Aorta (tissue), 5 donors: Measurements from ENCODE around the gene ADGRB2. TPM values are rescaled to one million over a fixed set of nuclear protein-coding genes. Genes with fewer than 3 reads are reported as not detected.
A peak's percentile ranks its signal among the peaks of the same experiment; 100 is the strongest.

ENCODE experiments used
- ATAC-seq: fragments of 200-7000 bp; cut with Tn5 transposase; one replicate; pipeline ENCODE4 v1.9.1; 2022; ENCODE audit warnings: moderate library complexity; ENCODE audit not compliant: low FRiP score
- DNase-seq, 2 donors: peaks; one replicate each; pipeline ENCODE4 v3.0.0-alpha.2; 2020
- H3K27ac ChIP-seq, 2 donors: one replicate each; pipeline ENCODE4 v1.5.1; 2013; ENCODE audit warnings: low read length in 2 of 2, mild to moderate bottlenecking in 2 of 2, moderate library complexity in 2 of 2, control low read depth in 1 of 2, inconsistent platforms in 1 of 2, low read depth in 1 of 2
- H3K27me3 ChIP-seq, 2 donors: one replicate each; pipeline ENCODE4 v1.6.1; 2013; ENCODE audit warnings: control low read depth in 1 of 2, low read length in 1 of 2, mild to moderate bottlenecking in 1 of 2, moderate library complexity in 1 of 2; ENCODE audit not compliant: insufficient read depth in 2 of 2, control insufficient read depth in 1 of 2
- H3K36me3 ChIP-seq, 2 donors: one replicate each; pipeline ENCODE4 v1.6.1; 2013; ENCODE audit warnings: control low read depth in 1 of 2, low read length in 1 of 2, mild to moderate bottlenecking in 1 of 2; ENCODE audit not compliant: insufficient read depth in 2 of 2, control insufficient read depth in 1 of 2
- H3K4me1 ChIP-seq, 2 donors: one replicate each; pipeline ENCODE4 v1.6.1; 2013; ENCODE audit warnings: low read length in 2 of 2, control low read depth in 1 of 2, mild to moderate bottlenecking in 1 of 2, moderate library complexity in 1 of 2; ENCODE audit not compliant: insufficient read depth in 2 of 2, control insufficient read depth in 1 of 2
- H3K4me3 ChIP-seq, 2 donors: one replicate each; pipeline ENCODE4 v1.5.1; 2013; ENCODE audit warnings: low read length in 2 of 2, control low read depth in 1 of 2, mild to moderate bottlenecking in 1 of 2
- H3K9me3 ChIP-seq: one replicate; pipeline ENCODE4 v1.6.1; 2013; ENCODE audit warnings: mild to moderate bottlenecking, low read length; ENCODE audit not compliant: control insufficient read depth
- WGBS, 2 donors: extraction: QIAGEN DNeasy Blood & Tissue Kit; methylation state at CpG; one replicate each; pipeline ENCODE4 v1.1.7; 2013; 5-methylcytosine and 5-hydroxymethylcytosine counted together
- intact Hi-C, 2 donors: fragments of 100-400 bp; cut with DNase I; formaldehyde crosslinking; loops; one replicate each; pipeline versions ENCODE4 v1.14.2 to v1.15.0; 2022
- polyA plus RNA-seq, 2 donors: library from polyadenylated mRNA; stranded (reverse); fragments of 200-250 nt; gene quantifications; one replicate each; pipeline ENCODE4 v1.2.3, GENCODE V29; 2013
- total RNA-seq, 2 donors: library from RNA; stranded (reverse); fragmentation: NEBNext Ultra II Directional; extraction: Animal tissue kit (Norgen Biotek cat#: 25700); gene quantifications; one replicate each; pipeline ENCODE4 v1.2.1, GENCODE V29; 2021
- donor health status: healthy with polysubstance abuse.
- donor health status: Bipolar disorder and iron deficiency.
- donor health status: DM: no; HTN: no; CAD: no.
- donor health status: DM: no; HTN: no; CAD: no.
- donor health status: DM: yes; HTN: yes; CAD: no.

Gene ADGRB2
- total and polyA plus RNA-seq, 4 donors: 1.8 to 4.6 (median 2.1) TPM

- peak; percentile 21 to 38 for DNase-seq
- no peaks in the 10 kb centered on the region for H3K9me3 ChIP-seq
- intact Hi-C loops: loop anchor here (5.0 to 10.0 kb wide), 3 partner anchors 39 to 221 kb away; no protein-coding TSS in a partner anchor
- H3K27ac ChIP-seq: no peak overlapping the region
- no peaks in the 10 kb centered on the region for H3K36me3 ChIP-seq
- no peak overlapping the region for H3K4me3 ChIP-seq
- 70 to 76% methylated on average over 3 of the region's 3 CpGs for WGBS, 2 donors
- ATAC-seq: no peak
- no peaks in the 10 kb centered on the region for H3K4me1 ChIP-seq
- no peaks in the 10 kb centered on the region for H3K27me3 ChIP-seq
Observed at GRCh38 chr1:31785947-31786290, 21.8 kb upstream of the ADGRB2 start.

- no peaks in the 10 kb centered on the region for H3K4me1 ChIP-seq
- no peaks in the 10 kb centered on the region for H3K27me3 ChIP-seq
- DNase-seq (peak; percentile 37 to 40), ATAC-seq (no peak)
- H3K27ac ChIP-seq: no peak overlapping the region
- 56 to 67% methylated on average over 20 of the region's 20 CpGs for WGBS, 2 donors
- H3K9me3 ChIP-seq: no peaks in the 10 kb centered on the region
- intact Hi-C loops: loop anchor here (5.0 to 10.0 kb wide), 3 partner anchors 38 to 220 kb away; no protein-coding TSS in a partner anchor
- H3K4me3 ChIP-seq: no peak overlapping the region
- no peaks in the 10 kb centered on the region for H3K36me3 ChIP-seq
Observed at GRCh38 chr1:31785020-31785946, 21.1 kb upstream of the ADGRB2 start.

GRCh38 chr1:31784356-31785019, 20.3 kb upstream of the ADGRB2 start:
- WGBS, 2 donors: 82 to 87% methylated on average over 4 of the region's 4 CpGs
- H3K27me3 ChIP-seq: no peaks in the 10 kb centered on the region
- intact Hi-C loops: loop anchor here (5.0 to 10.0 kb wide), 3 partner anchors 37 to 220 kb away; no protein-coding TSS in a partner anchor
- DNase-seq (peak; percentile 4 to 69), ATAC-seq (no peak)
- no peaks in the 10 kb centered on the region for H3K36me3 ChIP-seq
- H3K27ac ChIP-seq: no peak overlapping the region
- no peaks in the 10 kb centered on the region for H3K9me3 ChIP-seq
- no peaks in the 10 kb centered on the region for H3K4me1 ChIP-seq
- H3K4me3 ChIP-seq: no peak overlapping the region

- H3K36me3 ChIP-seq: no peaks in the 10 kb centered on the region
- DNase-seq (peak; percentile 33 to 34), ATAC-seq (no peak)
- 95 to 96% methylated on average over 3 of the region's 3 CpGs for WGBS, 2 donors
- no peaks in the 10 kb centered on the region for H3K9me3 ChIP-seq
- H3K4me3 ChIP-seq: no peak overlapping the region
- no peak overlapping the region for H3K27ac ChIP-seq
- H3K4me1 ChIP-seq: no peaks in the 10 kb centered on the region
- H3K27me3 ChIP-seq: no peaks in the 10 kb centered on the region
- intact Hi-C loops: loop anchor here in 1 of 2 donors (10.0 kb wide), 1 partner anchor 219 kb away; no protein-coding TSS in a partner anchor
Observed at GRCh38 chr1:31783846-31784245, 19.7 kb upstream of the ADGRB2 start.

- Histone ChIP-seq H3K27ac (no peak overlapping the region), H3K4me1 (no peaks in the 10 kb centered on the region), H3K36me3 (no peaks in the 10 kb centered on the region), H3K27me3 (no peaks in the 10 kb centered on the region), H3K4me3 (no peak overlapping the region), H3K9me3 (no peaks in the 10 kb centered on the region)
- 58 to 67% methylated on average over 12 of the region's 12 CpGs for WGBS, 2 donors
- DNase-seq (peak; percentile 32 to 67), ATAC-seq (no peak)
- intact Hi-C loops: loop anchor here in 1 of 2 donors (10.0 kb wide), 1 partner anchor 218 kb away; no protein-coding TSS in a partner anchor
Observed at GRCh38 chr1:31782421-31783410, 18.6 kb upstream of the ADGRB2 start.

GRCh38 chr1:31781756-31782371, 17.7 kb upstream of the ADGRB2 start:
- no peaks in the 10 kb centered on the region for H3K4me1 ChIP-seq
- H3K27ac ChIP-seq: no peak overlapping the region
- no peaks in the 10 kb centered on the region for H3K36me3 ChIP-seq
- intact Hi-C loops: loop anchor here in 1 of 2 donors (10.0 kb wide), 1 partner anchor 217 kb away; no protein-coding TSS in a partner anchor
- WGBS, 2 donors: 31 to 46% methylated on average over 18 of the region's 18 CpGs
- H3K4me3 ChIP-seq: no peak overlapping the region
- H3K27me3 ChIP-seq: no peaks in the 10 kb centered on the region
- ATAC-seq (peak; percentile 4), DNase-seq (no peak)
- H3K9me3 ChIP-seq: no peaks in the 10 kb centered on the region

- 68 to 73% methylated on average over 7 of the region's 7 CpGs for WGBS, 2 donors
- Histone ChIP-seq H3K4me3 (no peak overlapping the region), H3K27me3 (no peaks in the 10 kb centered on the region), H3K36me3 (no peaks in the 10 kb centered on the region), H3K27ac (no peak overlapping the region), H3K4me1 (no peaks in the 10 kb centered on the region), H3K9me3 (no peaks in the 10 kb centered on the region)
- ATAC-seq (no peak), DNase-seq (peak; percentile 42 to 46)
- intact Hi-C loops: loop anchor here in 1 of 2 donors (10.0 kb wide), 1 partner anchor 216 kb away; no protein-coding TSS in a partner anchor
Observed at GRCh38 chr1:31781138-31781755, 17.1 kb upstream of the ADGRB2 start.
